Caco-2 (cell line): ENCODE results near the gene COL8A1. TPM values are rescaled to one million over a fixed set of nuclear protein-coding genes. Genes with fewer than 3 reads are reported as not detected.

Experiments
- BruUV-seq: library from RNA; stranded (reverse); fragments of 400-500 nt; replicated peaks from 2 replicates; lab custom pipeline; 2021; lab: Mats Ljungman, UMichigan
- CTCF ChIA-PET: fragments of 300-600 bp; sonication (Branson Sonifier 250); formaldehyde crosslinking; loops from one replicate; lab custom pipeline; 2022; ENCODE audit warnings: antibody characterized with exemption; lab: Charles Lee
- POLR2A ChIA-PET: fragments of 300-600 bp; sonication (Branson Sonifier 250); formaldehyde crosslinking; loops from one replicate; lab custom pipeline; 2022; ENCODE audit warnings: antibody characterized with exemption; lab: Charles Lee
- DNase-seq, 2 experiments: peaks; one replicate each; pipeline versions ENCODE4 v3.0.0 to v3.0.0-alpha.2; 2020 to 2022
- H3K27me3 ChIP-seq: replicated peaks from 2 replicates; pipeline ENCODE4 v1.6.0; 2011; ENCODE audit warnings: low read length; ENCODE audit not compliant: control insufficient read depth, insufficient read depth
- H3K36me3 ChIP-seq: 2 replicates; pipeline ENCODE4 v1.5.1; 2011; ENCODE audit warnings: low read length; ENCODE audit not compliant: control insufficient read depth, insufficient read depth
- H3K4me1 ChIP-seq: fragments of 250-450 bp; sonication (Bioruptor Pico); 2 replicates; pipeline ENCODE4 v1.5.1; 2020; ENCODE audit warnings: mild to moderate bottlenecking
- H3K4me3 ChIP-seq: 2 replicates; pipeline ENCODE4 v1.5.1; 2011; ENCODE audit warnings: low read depth, mild to moderate bottlenecking, control low read depth, low read length
- H3K9me3 ChIP-seq: fragments of 250-450 bp; sonication (Bioruptor Pico); 2 replicates; pipeline ENCODE4 v1.5.1; 2020; ENCODE audit warnings: mild to moderate bottlenecking, moderate library complexity
- H3K27ac Mint-ChIP-seq: one replicate; pipeline ENCODE4 v1.8.0; 2022; ENCODE audit warnings: mixed read lengths; ENCODE audit not compliant: unreplicated experiment
- H3K27me3 Mint-ChIP-seq: one replicate; pipeline ENCODE4 v1.8.0; 2022; ENCODE audit warnings: mixed read lengths; ENCODE audit not compliant: insufficient read depth, unreplicated experiment
- H3K36me3 Mint-ChIP-seq: one replicate; pipeline ENCODE4 v1.8.0; 2022; ENCODE audit warnings: mild to moderate bottlenecking, mixed read lengths; ENCODE audit not compliant: insufficient read depth, unreplicated experiment
- H3K4me1 Mint-ChIP-seq: one replicate; pipeline ENCODE4 v1.8.0; 2022; ENCODE audit warnings: low read depth, mixed read lengths; ENCODE audit not compliant: unreplicated experiment
- H3K4me3 Mint-ChIP-seq: one replicate; pipeline ENCODE4 v1.8.0; 2022; ENCODE audit warnings: mild to moderate bottlenecking, moderate library complexity, mixed read lengths; ENCODE audit not compliant: unreplicated experiment
- H3K9me3 Mint-ChIP-seq: one replicate; pipeline ENCODE4 v1.8.0; 2022; ENCODE audit warnings: mixed read lengths; ENCODE audit not compliant: unreplicated experiment
- CTCF ChIP-seq, 2 experiments: fragments of 200-600 bp in 1 of 2; IDR thresholded peaks; 1 replicate in 1 of 2; 2 replicates in 1 of 2; pipeline versions ENCODE4 v1.5.1 to v1.8.0; 2011 to 2022; ENCODE audit warnings: antibody characterized with exemption in 1 of 2, control low read depth in 1 of 2, inconsistent platforms in 1 of 2, low read depth in 1 of 2, low read length in 1 of 2, mild to moderate bottlenecking in 1 of 2, moderate library complexity in 1 of 2; ENCODE audit not compliant: insufficient read depth in 1 of 2, severe bottlenecking in 1 of 2, unreplicated experiment in 1 of 2
- intact Hi-C: fragments of 100-400 bp; cut with micrococcal nuclease; formaldehyde crosslinking; loops from one replicate; pipeline ENCODE4 v1.10.0; 2022; ENCODE audit not compliant: unreplicated experiment
- total RNA-seq: library from RNA; stranded (reverse); gene quantifications from 2 replicates; pipeline ENCODE4 v1.2.3, GENCODE V29; 2022

Gene COL8A1
- total RNA-seq, 1 experiment from 2014 or later = not detected

- ChIA-PET CTCF (no interaction called here), POLR2A (no interaction called here)
- no peaks in the 10 kb centered on the region for H3K36me3 Mint-ChIP-seq
- no peaks in the 10 kb centered on the region for H3K4me1 Mint-ChIP-seq
- no TSS peak for BruUV-seq
- intact Hi-C loops = no loop called here
- no peaks in the 10 kb centered on the region for H3K36me3 ChIP-seq
- H3K4me1 ChIP-seq = no peaks in the 10 kb centered on the region
- DNase-seq = no peak
- H3K9me3 ChIP-seq = no peaks in the 10 kb centered on the region
- H3K4me3 Mint-ChIP-seq = no peak overlapping the region
- H3K27ac Mint-ChIP-seq = no peak overlapping the region
- H3K4me3 ChIP-seq = no peak overlapping the region
- no peak for TF ChIP-seq CTCF (IDR thresholded peaks at IDR 0.05; ENCODE audit: insufficient read depth in 1 of 2, low read depth in 1 of 2, low read length in 1 of 2, severe bottlenecking in 1 of 2, unreplicated experiment in 1 of 2)
- no peaks in the 10 kb centered on the region for H3K9me3 Mint-ChIP-seq
- H3K27me3 Mint-ChIP-seq = peaks cover 19% of the 10 kb centered on the region
- H3K27me3 ChIP-seq = no peaks in the 10 kb centered on the region
Observed at GRCh38 chr3:99755831-99756230, 117.4 kb downstream of the COL8A1 start.

- POLR2A ChIA-PET = no interaction called here
- H3K9me3 ChIP-seq = no peaks in the 10 kb centered on the region
Observed at GRCh38 chr3:99757966-99758365, 119.6 kb downstream of the COL8A1 start.

GRCh38 chr3:99758502-99759177, 120.2 kb downstream of the COL8A1 start:
- Mint-ChIP-seq H3K4me1 (no peaks in the 10 kb centered on the region), H3K9me3 (no peaks in the 10 kb centered on the region), H3K27me3 (peaks cover 22% of the 10 kb centered on the region), H3K27ac (no peak overlapping the region), H3K36me3 (no peaks in the 10 kb centered on the region), H3K4me3 (no peak overlapping the region)
- BruUV-seq = no TSS peak
- no peak overlapping the region for H3K4me3 ChIP-seq
- no peaks in the 10 kb centered on the region for H3K27me3 ChIP-seq
- H3K36me3 ChIP-seq = no peaks in the 10 kb centered on the region
- DNase-seq = no peak
- CTCF ChIA-PET = no interaction called here
- POLR2A ChIA-PET = no interaction called here
- no peak for TF ChIP-seq CTCF (IDR thresholded peaks at IDR 0.05; ENCODE audit: insufficient read depth in 1 of 2, low read depth in 1 of 2, low read length in 1 of 2, severe bottlenecking in 1 of 2, unreplicated experiment in 1 of 2)
- H3K4me1 ChIP-seq = no peaks in the 10 kb centered on the region
- intact Hi-C loops = no loop called here
- H3K9me3 ChIP-seq = no peaks in the 10 kb centered on the region

More at GRCh38 chr3:99757966-99758365, 119.6 kb downstream of the COL8A1 start:
- Histone ChIP-seq H3K4me3 (no peak overlapping the region), H3K4me1 (no peaks in the 10 kb centered on the region), H3K27me3 (no peaks in the 10 kb centered on the region), H3K36me3 (no peaks in the 10 kb centered on the region)
- Mint-ChIP-seq H3K27me3 (peaks cover 22% of the 10 kb centered on the region), H3K4me3 (no peak overlapping the region), H3K9me3 (no peaks in the 10 kb centered on the region), H3K27ac (no peak overlapping the region), H3K4me1 (no peaks in the 10 kb centered on the region), H3K36me3 (no peaks in the 10 kb centered on the region)
- DNase-seq = no peak
- TF ChIP-seq CTCF (IDR thresholded peaks at IDR 0.05; ENCODE audit: insufficient read depth in 1 of 2, low read depth in 1 of 2, low read length in 1 of 2, severe bottlenecking in 1 of 2, unreplicated experiment in 1 of 2) = no peak
- CTCF ChIA-PET = no interaction called here
- BruUV-seq = no TSS peak
- intact Hi-C loops = no loop called here
